ENCODE results near the gene COL11A1.

DNA sequence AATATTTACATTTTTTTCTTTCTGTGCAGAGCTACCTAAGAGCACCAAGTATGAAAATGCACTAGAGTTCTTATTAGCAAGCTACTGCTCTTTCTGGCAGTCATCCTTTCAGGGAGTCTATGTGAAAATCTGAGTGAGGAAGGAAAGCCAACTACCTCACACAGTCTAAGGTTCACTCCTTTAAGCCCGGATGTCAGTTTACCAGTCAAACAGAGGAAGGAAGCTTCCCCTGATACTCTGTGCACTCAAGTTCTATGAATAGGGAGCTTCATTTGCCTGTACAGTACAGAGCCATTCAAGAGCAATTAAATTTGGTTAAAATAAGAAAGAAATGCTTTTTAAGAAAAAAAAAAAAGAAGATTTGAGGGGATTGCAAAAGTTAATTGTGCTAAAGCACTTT, 6.9 kb downstream of the COL11A1 start:
- TF ChIP-seq CTCF (IDR thresholded peaks at IDR 0.05; ENCODE audit: poor library complexity, severe bottlenecking) (no peak), REST (IDR thresholded peaks at IDR 0.05; ENCODE audit: borderline replicate concordance) (no peak), RAD21 (conservative IDR thresholded peaks at IDR 0.05) (no peak), POLR2AphosphoS5 (IDR thresholded peaks at IDR 0.05) (no peak), EZH2 (IDR thresholded peaks at IDR 0.05; ENCODE audit: borderline replicate concordance, insufficient read depth, low read length, poor library complexity, severe bottlenecking) (no peak), TAF1 (IDR thresholded peaks at IDR 0.05; ENCODE audit: low read depth) (no peak)

Data from neural cell (in vitro differentiated cells).